Activated gamma-delta T cell treated with Interleukin-2 at 50 U/mL for 16 hours (primary cell): ENCODE results near the gene DNAJC5G.

Source experiments
- DNase-seq: peaks from one replicate; pipeline ENCODE4 v3.0.0-alpha.2; 2020

The DNAJC5G gene, protein sequence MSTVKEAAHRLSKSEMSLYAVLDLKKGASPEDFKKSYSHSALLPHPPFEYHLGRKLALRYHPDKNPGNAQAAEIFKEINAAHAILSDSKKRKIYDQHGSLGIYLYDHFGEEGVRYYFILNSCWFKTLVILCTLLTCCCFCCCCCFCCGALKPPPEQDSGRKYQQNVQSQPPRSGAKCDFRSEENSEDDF

GRCh38 chr2:27275211-27276150, at the start of gene DNAJC5G:
TSS of gene DNAJC5G (plus strand) at chr2:27275433. CDS start at chr2:27276729, 1,296 bp downstream.
- DNase-seq = no peak

GRCh38 chr2:27225526-27225925, 49.7 kb upstream of the DNAJC5G start:
- DNase-seq = no peak

DNA sequence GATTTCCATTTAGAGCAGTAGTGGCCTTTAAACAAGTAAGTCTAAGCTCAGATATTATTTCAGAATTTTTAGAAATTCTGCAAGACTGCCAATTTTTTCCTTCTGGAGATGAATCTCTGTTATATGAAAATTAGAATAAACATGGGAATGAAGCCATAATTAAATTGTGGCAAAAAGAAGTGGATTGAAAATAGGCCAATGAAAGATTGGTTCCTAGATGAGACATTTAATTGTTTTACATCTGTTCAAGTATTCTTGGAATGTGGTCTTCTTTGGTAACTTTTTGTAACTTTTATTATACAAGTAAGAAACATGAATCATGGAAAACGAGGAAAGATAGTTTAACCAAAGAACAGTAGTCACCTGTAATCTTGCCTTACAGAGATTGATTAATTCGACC, 47.7 kb upstream of the DNAJC5G start:
- no peak for DNase-seq

DNA sequence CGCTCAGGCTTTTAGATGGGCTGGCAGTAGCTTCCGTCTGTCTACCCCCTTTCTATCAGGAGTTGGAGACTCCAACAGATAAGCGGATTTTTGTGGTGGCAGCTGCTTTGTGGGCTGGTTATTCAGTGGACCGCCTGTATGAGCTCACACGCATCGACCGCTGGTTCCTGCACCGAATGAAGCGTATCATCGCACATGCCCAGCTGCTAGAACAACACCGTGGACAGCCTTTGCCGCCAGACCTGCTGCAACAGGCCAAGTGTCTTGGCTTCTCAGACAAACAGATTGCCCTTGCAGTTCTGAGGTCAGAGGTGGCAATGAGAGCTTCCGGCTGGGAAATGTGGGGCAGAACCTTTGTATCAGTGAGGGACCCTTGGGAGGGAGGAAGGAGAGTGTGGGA, 43.3 kb upstream of the DNAJC5G start:
- DNase-seq = no peak

DNA sequence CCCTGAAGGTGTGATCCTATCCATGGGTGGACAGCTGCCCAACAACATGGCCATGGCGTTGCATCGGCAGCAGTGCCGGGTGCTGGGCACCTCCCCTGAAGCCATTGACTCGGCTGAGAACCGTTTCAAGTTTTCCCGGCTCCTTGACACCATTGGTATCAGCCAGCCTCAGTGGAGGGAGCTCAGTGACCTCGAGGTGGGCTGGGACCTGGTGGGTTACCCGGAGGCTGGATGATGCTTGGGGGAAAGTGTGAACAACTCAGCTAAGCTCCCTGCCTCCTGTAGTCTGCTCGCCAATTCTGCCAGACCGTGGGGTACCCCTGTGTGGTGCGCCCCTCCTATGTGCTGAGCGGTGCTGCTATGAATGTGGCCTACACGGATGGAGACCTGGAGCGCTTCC, 41.9 kb upstream of the DNAJC5G start:
- DNase-seq = no peak

DNA sequence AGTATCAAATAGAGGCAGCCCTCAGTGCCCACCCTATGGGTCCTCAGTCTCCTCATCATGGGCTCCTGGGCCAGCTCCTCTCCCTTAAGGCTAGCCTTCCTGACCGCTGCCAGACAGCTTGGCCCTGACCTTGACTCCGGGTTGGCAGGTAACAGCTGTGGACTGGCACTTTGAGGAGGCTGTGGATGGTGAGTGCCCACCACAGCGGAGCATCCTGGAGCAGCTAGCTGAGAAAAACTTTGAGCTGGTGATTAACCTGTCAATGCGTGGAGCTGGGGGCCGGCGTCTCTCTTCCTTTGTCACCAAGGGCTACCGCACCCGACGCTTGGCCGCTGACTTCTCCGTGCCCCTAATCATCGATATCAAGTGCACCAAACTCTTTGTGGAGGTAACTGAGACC, 39.1 kb upstream of the DNAJC5G start:
- no peak for DNase-seq

DNA sequence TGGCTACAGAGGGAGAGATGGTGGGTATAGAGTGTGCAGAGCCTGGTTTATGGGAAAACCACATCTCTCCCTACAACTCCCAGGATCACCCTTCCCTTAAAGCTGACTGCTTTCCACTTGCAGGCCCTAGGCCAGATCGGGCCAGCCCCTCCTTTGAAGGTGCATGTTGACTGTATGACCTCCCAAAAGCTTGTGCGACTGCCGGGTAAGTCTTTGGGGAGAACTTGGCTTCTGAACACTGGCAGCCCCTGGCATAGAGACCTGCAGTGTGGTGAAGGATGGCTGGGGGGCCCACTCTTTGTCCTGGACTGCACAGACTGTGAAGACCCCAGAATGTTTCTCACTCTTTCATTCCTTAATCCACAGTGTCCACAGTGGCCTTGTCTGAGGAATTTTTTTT, 38.6 kb upstream of the DNAJC5G start:
- no peak for DNase-seq

- DNase-seq = no peak
Measured at GRCh38 chr2:27237341-27237945, 37.8 kb upstream of the DNAJC5G start.

- no peak for DNase-seq
Measured at GRCh38 chr2:27238976-27239375, 36.3 kb upstream of the DNAJC5G start.

GRCh38 chr2:27240406-27240805, 34.8 kb upstream of the DNAJC5G start:
- no peak for DNase-seq

GRCh38 chr2:27241761-27242613, 33.2 kb upstream of the DNAJC5G start:
- DNase-seq = no peak

DNA sequence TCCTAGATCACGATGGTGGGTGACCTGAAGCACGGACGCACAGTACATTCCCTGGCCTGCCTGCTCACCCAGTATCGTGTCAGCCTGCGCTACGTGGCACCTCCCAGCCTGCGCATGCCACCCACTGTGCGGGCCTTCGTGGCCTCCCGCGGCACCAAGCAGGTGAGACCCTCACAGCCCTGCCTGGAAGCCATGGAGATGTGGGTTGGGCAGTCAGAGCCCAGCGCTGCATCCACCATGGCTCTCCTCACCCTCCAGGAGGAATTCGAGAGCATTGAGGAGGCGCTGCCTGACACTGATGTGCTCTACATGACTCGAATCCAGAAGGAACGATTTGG, 32.6 kb upstream of the DNAJC5G start:
- DNase-seq = no peak

DNA sequence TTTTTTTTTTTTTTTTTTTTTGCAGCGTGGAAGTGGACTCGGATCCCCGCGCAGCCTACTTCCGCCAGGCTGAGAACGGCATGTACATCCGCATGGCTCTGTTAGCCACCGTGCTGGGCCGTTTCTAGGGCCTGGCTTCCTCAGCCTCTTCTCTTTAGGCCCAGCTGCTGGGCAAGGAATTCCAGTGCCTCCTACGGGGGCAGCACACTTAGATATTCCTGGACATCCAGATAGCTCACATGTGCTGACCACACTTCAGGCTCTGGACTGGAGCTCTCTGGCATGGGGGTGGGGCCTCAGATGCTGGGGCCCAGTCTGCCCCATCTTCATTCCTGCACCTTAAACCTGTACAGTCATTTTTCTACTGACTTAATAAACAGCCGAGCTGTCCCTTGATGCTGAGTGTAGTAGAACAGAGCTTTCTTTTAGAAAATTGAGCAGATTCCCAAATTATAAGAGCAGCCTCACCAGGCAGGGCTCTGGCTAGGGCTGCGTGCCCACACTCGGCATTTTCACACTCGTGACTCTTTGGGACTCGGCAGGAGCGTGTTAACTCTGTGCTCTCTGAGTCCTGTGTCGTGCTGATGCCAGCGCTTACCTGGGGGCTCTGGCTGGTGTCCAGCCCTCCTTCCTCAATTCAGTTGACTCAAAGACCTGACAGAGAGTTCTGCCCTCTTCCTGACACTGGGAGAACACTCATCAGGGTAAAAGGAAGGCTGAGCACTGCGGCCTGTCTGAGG, 31.7 kb upstream of the DNAJC5G start:
- no peak for DNase-seq

- no peak for DNase-seq
Measured at GRCh38 chr2:27245116-27245515, 30.1 kb upstream of the DNAJC5G start.

DNA sequence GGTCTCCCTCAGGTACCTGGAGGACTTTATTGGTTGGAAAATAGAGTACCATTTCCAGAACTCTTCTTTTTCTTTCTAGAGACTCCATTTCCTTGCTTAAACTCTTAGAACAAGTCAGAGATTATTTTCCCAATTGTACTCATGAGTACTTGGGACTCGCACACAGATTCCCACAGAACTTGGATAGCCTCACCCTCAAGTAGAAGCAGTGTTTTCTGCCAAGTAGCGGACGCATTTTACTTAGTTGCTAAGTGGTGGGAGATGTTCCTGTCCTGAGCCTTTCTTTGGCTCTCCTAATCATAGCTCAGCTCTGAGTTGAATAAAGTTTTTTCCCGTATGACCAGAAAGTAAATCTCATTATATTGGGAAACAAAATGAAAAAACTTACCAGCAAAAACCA, 29.6 kb upstream of the DNAJC5G start:
- DNase-seq = no peak

GRCh38 chr2:27247893-27248292, 27.3 kb upstream of the DNAJC5G start:
- no peak for DNase-seq

- DNase-seq = no peak
Measured at GRCh38 chr2:27249159-27249890, 25.9 kb upstream of the DNAJC5G start.

- peak; percentile 23 for DNase-seq
Measured at GRCh38 chr2:27249891-27250651, 25.2 kb upstream of the DNAJC5G start.

- no peak for DNase-seq
Measured at GRCh38 chr2:27250652-27251379, 24.4 kb upstream of the DNAJC5G start.

DNA sequence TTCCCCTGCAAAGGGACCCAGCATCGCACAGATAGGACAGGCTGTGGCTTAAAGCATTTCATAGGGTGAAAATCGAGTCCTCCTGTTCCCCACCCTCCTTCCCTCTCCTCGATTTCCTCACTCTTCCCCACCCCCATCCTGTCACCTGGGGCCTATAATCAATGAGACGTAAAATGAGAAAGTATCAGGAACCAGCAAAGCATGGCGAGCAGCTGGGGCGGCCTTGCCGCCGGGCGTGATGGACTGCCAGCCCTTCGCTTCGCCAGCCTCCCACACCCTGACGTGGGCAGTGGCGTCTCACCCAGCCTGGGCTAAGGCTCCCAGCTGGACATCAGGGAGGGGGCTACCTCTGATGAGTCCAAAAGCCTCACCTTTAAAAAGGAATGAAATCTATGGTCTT, 23.5 kb upstream of the DNAJC5G start:
- DNase-seq = no peak
